GM18499 (cell line): ENCODE data around the gene TOB1.
"Not testable (repeated sequence)": the region's sequence is repeated elsewhere in the genome, so short reads cannot be mapped to it uniquely, and the experiment has no call there.

Source experiments
- ATAC-seq: cut with Tn5 transposase; IDR thresholded peaks from one replicate; pipeline ENCODE4 v1.9.1; 2021; ENCODE audit warnings: moderate number of reproducible peaks; ENCODE audit not compliant: insufficient read depth, unreplicated experiment

The TOB1 gene

DNA sequence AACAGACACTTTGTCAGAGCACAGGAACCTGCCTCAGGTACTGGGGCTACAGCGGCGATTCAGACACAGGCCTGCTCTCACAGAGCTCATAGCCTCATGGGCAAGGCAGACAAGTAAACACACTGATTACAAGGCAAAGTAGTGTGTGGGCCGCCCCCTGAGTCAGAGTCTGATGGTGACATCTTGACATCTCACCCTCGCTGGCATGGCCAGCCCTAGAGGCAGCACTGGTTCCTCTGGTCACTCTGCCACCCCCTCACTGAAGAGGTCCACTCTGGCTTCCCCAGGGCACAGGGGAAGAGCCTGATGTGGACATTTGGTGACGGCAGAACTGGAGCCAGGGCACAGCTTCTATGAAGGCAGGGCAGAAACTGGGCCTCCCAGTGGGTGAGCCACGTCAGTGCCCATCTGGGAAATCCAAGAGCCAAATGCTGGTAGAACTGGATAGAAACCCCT is 32.9 kb upstream of the TOB1 start:
- ATAC-seq, result no peak

DNA sequence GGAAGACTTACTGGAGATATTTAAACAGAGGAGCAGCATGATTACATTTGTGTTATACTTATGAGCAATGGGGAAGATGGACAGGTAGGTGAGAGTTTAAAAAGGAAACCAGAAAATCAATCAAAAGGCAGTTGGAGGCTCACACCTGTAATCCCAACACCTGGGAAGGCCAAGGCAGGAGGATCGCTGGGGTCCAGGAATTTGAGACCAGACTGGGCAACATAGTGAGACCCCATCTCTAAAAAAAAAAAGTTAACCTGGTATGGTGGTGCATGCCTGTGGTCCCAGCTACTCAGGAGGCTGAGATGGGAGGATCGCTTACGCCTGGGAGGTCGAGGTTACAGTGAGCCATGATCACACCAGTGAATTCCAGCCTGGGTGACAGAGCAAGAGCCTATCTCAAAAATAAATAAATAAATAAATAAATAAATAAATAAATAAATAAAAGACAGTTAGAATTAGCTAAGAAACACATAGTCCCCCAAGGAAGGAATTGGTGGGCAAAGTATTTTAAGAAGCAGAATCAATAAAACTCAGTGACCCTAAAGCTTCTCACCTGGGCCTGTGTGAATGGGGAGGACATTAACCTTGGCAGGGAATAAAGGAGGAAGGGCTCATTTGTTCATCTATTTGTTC is 32.3 kb upstream of the TOB1 start:
- no peak for ATAC-seq

DNA sequence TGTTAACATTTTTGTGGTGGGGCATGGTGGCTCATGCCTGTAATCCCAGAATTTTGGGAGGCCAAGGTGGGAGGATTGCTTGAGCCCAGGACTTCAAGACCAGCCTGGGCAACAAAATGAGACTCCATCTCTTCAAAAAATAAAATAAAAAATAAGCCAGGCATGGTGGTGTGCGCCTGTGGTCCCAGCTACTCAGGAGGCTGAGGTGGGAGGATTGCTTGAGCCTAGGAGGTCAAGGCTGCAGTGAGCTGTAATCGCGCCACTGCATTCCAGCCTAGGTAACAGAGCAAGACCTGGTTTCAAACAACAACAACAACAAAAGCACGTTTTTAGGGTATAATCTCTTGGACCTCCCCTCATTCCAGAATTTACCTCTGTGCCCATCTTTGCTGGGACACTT is 28.4 kb upstream of the TOB1 start:
- ATAC-seq, result not testable (repeated sequence)

DNA sequence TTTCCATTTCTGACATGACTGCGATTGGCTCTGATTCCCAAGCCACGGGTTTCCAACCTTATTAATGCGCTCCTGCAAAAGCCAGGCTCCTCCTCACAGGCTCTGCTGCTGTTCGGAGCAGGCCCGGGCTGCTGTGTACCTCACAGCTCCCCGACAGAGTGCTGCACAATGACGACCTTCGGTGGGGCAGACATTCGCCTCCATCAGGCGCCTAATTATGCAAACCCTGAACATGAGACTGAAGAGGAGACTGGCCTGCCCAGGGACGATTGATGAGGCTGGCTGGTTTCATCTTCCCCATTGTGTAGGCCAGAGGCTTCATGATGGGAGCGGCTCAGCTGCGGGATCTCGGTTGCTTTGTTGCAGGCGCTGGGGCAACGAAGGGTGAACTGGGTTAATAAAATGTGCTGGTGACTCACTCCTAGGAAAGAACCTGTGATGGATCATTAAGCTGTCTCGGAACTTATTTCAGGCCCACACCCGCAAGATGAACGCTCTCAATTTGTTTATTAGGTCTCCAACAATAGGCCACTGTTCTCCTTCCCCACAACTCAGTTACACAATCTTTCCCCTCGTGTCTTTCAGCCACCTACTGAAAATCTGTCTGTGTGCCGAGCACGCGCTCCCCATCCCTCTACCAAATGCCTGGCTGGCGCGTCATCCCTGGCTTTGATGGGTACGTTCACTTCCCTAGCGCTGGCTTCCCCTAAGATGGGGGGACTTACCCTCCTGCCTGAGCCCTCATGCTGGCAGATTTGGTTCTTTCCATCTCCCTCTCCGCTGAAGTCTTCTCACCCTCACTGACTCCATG is 27.2 kb upstream of the TOB1 start:
- no peak for ATAC-seq

DNA sequence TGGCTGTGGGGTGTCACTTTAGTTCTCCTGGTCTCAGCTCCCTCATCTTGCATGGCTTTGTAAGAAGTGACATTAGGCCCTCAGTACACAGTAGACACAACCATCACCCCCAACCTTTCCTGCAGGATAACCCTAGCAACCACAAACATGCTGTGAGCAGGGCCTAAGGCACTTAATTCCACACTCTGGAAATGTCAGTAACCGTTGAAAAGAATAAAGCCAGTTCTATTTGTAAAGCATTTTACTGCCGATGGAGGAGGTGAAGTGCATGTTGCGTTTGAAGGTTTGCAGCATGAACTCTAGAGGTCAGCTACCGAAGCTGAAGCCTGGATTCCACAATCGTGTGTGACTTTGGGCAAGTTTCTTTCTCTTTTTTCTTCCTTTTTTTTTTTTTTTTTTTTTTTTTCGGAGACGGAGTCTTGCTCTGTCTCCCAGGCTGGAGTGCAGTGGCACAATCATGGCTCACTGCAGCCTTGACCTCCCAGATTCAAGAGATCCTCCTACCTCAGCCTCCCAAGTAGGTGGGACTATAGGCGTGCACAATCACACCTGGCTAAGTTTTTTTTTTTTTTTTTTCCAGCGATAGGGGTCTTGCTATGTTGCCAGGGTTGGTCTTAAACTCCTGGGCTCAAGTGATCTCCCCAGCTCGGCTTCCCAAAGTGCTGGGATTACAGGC is 26.1 kb upstream of the TOB1 start:
- ATAC-seq, result no peak

DNA sequence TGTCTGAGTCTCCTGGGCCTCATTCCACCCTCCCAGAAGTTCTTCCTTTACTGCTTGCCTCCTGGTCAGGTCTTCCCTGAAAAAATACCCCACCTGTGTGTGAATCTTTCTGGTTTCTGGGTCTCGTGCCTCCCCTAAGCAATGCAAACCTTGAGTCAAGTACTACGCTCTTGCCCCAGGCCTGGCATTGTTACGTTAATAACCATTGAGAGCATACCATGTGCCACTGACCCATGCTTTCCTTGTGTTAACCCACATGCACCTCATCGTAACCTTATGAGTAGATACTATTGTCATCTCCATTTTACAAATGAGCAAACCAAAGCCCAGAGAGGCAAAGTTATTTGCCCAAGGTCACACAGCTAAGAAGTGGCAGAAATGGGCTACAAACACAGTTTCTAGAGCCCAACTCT is 25.4 kb upstream of the TOB1 start:
- ATAC-seq, result no peak

DNA sequence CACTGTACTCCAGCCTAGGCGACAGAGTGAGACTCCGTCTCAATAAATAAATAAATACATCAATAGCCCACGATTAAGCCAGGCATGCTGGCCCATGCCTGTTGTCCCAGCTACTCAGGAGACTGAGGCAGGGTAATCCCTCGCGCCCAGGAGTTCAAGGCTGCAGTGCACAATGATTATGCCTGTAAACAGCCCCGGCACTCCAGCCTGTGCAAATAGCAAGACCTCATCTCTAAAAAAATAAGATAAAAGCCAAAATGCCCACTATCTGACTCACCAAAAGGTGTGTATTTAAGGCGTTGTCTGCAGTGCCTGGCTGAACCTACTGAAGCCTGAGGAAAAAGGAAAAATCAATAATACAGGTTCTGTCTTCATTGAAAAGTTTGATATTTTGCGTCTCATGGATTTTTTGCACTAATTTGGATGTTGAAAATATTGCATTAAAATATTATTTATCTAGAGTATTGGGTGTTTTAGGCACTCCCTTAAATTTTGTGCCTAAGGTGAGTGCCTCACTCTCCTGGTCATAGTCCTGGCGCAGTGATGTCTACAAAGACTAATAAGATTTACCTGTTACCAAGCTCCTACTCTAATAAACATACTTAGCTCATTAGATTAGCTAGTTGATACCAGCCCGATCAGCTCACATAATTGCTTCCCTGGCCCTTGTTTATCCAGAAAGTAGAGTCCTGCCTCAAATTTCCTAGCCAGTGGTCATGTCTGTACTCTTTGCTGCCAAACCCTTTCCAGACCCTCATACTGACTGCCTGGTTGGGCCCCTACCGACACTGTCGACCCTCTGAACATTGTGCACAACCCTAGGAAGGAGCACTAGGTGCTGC is 24.7 kb upstream of the TOB1 start:
- ATAC-seq, result no peak

DNA sequence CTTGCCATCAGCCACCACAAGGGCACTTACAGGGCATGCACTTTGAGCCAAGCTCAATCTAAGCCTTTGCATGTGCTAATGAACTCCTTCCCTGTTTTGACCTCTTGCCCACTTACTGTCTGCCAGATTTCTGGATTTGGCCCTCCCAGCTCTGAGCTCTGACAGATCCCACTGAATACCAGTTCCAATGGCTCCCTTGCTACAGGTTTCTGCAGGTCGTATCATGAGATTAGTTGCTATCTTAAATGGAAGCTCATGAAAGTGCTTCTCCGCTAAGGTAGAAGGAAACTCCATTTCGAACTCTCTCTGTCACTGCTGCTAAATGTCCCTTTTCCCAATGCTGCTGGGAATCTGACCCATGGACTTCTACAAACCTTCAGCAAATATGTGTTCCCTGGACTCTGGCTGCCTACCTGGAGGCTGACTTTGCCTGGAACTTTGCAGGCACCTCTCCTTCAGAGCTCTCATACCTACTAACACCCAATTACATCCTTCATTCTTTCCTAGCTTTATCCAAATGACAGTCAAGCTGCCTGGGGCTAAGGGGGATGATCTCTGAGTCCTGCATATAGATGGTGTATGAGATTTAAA is 23.5 kb upstream of the TOB1 start:
- no peak for ATAC-seq

DNA sequence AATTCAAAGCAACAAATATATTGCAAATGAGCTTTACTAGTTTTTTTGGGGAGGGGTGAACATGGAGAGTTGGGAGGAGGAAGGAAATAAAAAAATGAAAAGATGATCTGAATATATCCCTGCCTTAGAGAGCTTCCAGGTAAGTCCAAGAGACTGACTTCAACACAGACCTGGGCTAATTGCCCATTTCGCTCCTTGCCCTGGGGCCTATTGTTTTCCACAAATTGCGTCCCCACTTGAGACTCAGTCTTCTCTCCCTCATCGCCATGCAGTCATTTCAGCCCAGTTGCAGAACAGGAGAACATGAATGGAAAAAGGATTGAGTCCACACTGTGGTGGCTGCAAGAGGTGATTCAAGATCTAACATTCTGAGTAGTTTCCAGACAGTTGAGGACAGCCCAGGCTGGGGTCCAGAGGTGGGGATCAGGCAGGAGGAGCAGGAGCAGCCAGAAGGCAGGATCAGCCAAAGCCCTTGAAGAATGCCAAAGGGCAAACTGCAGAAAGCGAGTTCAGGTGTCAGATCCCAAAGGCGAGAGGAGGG is 21.6 kb upstream of the TOB1 start:
- ATAC-seq, result no peak

DNA sequence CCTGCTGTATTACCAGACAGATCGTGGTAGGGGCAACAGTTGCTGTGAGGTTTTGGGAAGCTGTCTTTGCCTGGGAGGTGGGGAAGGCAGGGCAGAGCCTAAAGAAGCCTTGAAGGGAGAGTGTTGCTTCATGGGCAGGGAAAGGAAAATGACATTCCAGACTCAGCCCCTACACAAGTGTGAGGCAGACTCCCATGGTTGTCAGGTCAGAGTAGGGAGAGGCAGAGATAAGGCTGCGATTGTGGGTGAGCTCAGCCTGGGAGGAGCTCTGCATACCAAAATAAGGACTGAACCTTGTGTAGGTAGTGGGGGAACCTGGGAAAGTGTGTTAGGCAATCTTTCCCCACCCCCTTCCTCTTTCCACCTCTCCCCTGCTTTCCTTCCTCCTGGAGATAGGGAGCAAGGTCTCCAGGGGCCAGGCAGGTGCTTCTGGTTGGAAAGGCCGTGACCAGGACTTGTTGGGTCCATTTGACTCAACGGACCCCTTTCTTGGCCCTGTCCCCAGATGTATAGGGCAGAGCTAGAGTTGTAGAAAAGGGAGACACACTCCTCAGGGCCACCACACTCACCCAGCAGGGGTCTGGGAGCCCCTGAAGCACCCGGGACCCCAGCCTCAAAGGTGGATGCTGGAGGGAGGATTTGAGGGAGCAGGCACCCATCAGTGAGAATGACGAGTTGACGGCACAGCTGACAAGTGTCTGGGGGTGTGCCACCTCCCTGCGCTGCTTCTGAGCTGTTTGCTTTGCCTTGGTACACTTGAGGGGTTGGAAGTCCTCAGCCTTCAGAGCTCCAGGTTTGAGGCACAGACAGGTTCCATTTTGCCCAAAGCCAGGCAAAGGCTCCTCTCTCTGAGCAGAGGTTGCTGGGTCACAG is 18.5 kb upstream of the TOB1 start:
- no peak for ATAC-seq

DNA sequence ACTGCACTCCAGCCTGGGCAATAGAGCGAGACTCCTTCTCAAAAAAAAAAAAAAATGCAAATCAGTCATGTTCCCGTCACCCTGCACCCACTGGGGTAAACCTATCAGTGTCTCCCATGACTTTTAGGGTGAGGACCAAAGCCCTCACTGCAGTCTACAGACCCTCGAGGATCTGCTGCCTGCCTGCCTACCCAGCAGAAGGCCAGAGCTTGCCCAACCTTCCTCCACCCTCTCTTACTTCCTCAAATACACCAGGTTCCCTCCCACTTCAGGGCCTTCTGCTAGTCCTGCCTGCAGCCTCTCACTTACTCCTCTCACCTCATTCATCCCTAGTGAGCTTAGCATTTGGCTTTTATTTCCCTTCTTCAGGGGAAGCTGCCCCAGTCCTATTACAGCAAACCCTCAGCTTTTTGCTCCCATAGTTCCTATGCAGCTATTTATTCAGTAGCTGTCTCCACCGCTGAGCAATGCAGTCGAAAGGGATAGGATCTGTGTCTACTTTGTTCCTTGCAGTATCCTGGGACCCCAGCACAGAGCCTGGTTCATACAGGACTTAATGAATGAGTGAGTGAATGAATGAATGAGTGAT is 17.8 kb upstream of the TOB1 start:
- ATAC-seq, result no peak

DNA sequence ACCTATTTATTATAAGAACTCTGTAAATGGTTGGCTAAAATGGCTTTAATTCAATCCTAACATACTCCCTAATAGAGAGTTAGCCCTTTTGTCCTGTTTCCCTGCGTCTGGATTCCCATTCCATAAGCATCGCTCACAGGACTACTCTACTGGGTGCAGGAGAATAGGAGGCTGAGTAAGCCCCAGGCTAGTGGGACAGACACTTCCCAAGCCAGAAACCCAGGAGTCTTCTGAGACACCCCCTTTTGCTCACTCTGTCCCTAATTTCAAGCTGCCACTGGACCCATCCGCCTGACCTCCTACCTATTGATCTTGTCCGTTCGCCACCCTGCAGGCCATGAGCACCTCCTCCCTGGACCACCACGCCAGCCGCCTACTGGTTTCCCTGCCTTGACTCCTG is 16.7 kb upstream of the TOB1 start:
- ATAC-seq, result no peak

DNA sequence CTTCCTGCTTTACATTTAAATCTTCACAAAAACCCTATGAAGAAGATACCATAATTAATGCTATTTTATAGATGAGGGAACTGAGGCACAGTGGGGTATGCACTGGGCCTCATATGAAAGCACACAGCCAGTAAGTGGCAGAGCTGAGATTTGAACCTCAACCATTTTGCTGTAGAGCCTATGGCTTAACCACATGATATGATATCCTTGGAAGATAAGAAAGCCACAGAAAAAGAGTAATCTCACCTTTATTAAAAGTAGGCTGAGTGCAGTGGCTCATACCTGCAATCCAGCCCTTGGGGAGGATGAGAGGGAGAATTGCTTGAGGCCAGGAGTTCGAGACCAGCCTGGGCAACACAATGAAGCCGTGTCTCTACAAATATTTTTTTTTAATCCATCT is 15.0 kb upstream of the TOB1 start:
- ATAC-seq, result no peak

DNA sequence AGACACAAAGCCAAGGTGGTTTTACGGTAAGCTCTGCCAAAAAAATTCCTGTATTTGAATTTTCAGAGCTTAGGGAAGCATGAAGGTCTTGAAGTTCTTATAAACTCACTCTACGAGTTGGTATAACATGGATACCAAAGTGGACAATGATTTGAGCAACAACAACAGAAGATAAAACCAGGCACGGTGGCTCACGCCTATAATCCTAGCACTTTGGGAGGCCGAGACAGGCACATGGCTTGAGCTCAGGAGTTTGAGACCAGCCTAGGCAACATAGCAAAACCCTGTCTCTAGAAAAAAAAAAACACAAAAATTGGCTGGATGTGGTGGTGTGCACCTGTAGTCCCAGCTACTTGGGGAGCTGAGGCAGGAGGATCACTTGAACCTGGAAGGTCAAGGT is 12.9 kb upstream of the TOB1 start:
- no peak for ATAC-seq

DNA sequence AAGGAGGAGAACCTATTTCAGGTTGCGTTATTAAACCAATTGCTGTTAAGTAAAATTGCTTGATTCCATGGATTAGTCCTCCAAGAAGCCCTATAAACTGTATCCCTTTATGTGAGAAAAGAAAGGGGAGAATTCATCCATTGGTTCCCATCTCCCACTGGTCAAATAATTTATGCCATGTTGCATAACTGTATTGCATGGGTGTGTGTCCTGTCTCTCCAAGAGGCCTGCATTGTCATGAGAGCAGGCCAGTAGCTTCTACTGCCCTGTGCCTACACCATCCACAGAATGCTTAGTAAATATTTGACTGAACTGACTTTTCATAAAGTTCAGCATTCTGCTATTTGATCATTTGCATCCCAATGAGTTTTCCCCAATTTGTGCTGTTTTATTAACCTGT is 11.7 kb upstream of the TOB1 start:
- no peak for ATAC-seq

DNA sequence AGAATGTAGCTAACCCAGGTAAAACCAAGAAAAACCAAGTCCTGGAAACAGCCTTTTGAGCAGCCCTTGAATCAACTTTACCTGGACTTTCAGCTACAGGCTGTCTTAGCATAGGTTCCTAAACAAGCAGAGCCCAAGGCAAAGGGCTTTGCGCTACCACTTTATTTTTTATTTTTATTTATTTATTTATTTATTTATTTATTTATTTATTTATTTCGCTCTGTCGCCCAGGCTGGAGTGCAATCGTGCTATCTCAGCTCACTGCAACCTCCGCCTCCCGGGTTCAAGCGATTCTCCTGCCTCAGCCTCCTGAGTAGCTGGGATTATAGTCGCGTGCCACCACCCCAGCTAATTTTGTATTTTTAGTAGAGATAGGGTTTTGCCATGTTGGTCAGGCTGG is 10.9 kb upstream of the TOB1 start:
- not testable (repeated sequence) for ATAC-seq

DNA sequence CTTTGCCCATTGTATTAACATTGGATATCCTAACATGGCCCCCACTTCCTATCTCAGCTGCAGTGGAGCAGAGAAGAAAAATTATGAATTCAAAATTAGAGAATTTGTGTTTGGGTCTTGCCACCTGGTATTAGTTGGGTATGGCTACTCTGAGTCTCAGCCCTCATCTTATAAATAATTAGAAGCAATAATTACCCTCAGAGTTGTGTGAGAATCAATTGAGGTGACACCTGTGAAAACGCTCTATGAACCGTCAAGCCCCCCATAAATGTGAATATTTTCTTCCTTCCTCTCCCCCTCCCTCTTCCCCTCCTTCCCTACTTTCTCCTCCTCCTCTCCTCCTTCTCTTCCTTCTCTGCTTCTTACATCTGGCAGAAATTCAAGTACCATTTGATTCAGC is 8.9 kb upstream of the TOB1 start:
- ATAC-seq, result no peak

DNA sequence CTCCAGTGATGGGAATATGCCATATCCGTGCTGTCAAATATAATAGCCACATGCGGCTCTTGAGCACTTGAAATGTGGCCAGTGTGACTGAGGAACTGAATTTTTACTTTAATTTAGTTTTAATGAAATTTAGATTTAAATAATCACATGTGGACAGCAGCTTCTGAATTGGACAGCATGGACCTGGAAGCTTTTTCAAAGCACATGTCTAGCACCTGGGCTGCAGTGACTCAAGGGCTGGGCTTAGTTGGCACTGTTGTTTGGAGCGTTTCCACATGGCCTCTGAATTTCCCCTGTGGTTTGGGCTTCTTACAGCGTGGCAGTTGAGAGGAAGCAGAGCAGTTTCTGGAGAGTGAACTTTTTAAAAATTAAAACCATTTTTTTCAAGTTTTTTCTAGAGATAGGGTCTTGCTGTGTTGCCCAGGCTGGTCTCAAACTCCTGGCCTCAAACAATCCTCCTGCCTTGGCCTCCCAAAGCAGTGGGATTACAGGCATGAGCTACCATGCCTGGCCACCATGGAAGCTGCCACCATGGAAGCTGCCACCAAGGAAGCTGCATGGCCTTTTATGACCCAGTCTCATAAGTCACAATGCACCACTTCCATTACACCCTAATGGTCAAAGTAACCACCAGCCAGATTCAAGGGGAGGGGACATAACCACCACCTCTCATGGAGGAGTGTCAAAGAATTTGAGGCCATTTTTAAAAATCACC is 6.7 kb upstream of the TOB1 start:
- ATAC-seq, result no peak
